DOHH2 (cell line): ENCODE results near the gene GPR62.

ENCODE experiments used
- CTCF ChIP-seq: fragments of 200-600 bp; sonication (generic); IDR thresholded peaks from one replicate; pipeline ENCODE4 v1.5.1; 2014; ENCODE audit warnings: antibody characterized with exemption, mild to moderate bottlenecking, low read depth, low read length; ENCODE audit not compliant: poor library complexity, severe bottlenecking
- EZH2phosphoT487 ChIP-seq: fragments of 200-600 bp; sonication (generic); IDR thresholded peaks from 2 replicates; pipeline ENCODE4 v1.6.1; 2017; ENCODE audit warnings: borderline replicate concordance, mild to moderate bottlenecking, antibody characterized with exemption, low read length, moderate library complexity, mixed read lengths

- no peak for TF ChIP-seq CTCF
- no peak for TF ChIP-seq EZH2phosphoT487
Measured at GRCh38 chr3:51949121-51949520, 6.1 kb upstream of the GPR62 start.
